Activated CD4-positive, CD25-positive, alpha-beta regulatory T cell treated with anti-CD3 and anti-CD28 coated beads, Interleukin-2, amount 50 U/mL, for 24 hours (primary cell): Measurements from ENCODE around the gene WBP2.
"Not testable (repeated sequence)": the region's sequence is repeated elsewhere in the genome, so short reads cannot be mapped to it uniquely, and the experiment has no call there.

Experiments used
- ATAC-seq, 2 donors: fragments of 150-1000 bp; cut with Tn5 transposase; one replicate each; pipeline ENCODE4 v1.10.0; 2021; ENCODE audit warnings: mild to moderate bottlenecking in 1 of 2, moderate library complexity in 1 of 2

The WBP2 gene

GRCh38 chr17:75888484-75888883, 33.3 kb upstream of the WBP2 start:
- ATAC-seq: no peak

- not testable (repeated sequence) for ATAC-seq
Observed at GRCh38 chr17:75885860-75886259, 30.7 kb upstream of the WBP2 start.

GRCh38 chr17:75885431-75885830, 30.3 kb upstream of the WBP2 start:
- ATAC-seq: no peak

GRCh38 chr17:75881678-75882454, 26.7 kb upstream of the WBP2 start:
- ATAC-seq: no peak

- no peak for ATAC-seq
Observed at GRCh38 chr17:75880266-75880665, 25.1 kb upstream of the WBP2 start.

GRCh38 chr17:75878174-75878998, 23.3 kb upstream of the WBP2 start, which contains the start of gene TRIM47:
TSS of gene TRIM47 (minus strand) at chr17:75878581. CDS start at chr17:75878548, 33 bp downstream.
- ATAC-seq: no peak

GRCh38 chr17:75877752-75878173, 22.6 kb upstream of the WBP2 start:
- ATAC-seq: peak; percentile 84 to 86

- peak; percentile 8 to 18 for ATAC-seq
Observed at GRCh38 chr17:75876938-75877751, 22.0 kb upstream of the WBP2 start.

- ATAC-seq: peak; percentile 53 to 55
Observed at GRCh38 chr17:75876190-75876937, 21.2 kb upstream of the WBP2 start.

GRCh38 chr17:75875940-75876189, 20.7 kb upstream of the WBP2 start:
- ATAC-seq: no peak

GRCh38 chr17:75875182-75875939, 20.2 kb upstream of the WBP2 start:
- no peak for ATAC-seq

- ATAC-seq: no peak
Observed at GRCh38 chr17:75874323-75875181, 19.4 kb upstream of the WBP2 start.

GRCh38 chr17:75873587-75874322, 18.6 kb upstream of the WBP2 start:
- ATAC-seq: no peak

GRCh38 chr17:75872434-75873351, 17.6 kb upstream of the WBP2 start:
- ATAC-seq: no peak

GRCh38 chr17:75870228-75870627, 15.1 kb upstream of the WBP2 start:
- not testable (repeated sequence) for ATAC-seq

GRCh38 chr17:75869282-75870141, 14.4 kb upstream of the WBP2 start:
- no peak for ATAC-seq

- ATAC-seq: not testable (repeated sequence)
Observed at GRCh38 chr17:75868730-75869281, 13.7 kb upstream of the WBP2 start.
